ENCODE data around the gene DYDC1.

DNA sequence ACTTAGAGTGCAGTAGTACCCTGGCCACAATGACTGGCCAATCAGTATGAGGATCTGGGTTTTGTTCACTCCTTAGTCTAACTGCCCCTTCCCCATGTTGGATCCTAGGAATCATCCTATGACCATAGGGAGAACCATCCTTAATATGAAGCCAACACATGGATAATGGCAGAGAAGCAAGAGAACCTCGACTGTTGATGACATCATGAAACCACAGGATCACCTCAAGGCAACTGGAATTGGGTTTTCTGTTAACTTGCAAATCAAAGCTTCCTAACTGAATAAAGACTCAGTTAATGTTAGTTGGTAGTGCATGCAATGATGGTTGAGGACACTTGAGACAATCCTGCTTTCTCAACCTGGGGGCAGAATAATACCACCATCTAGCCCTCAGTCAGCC, 48.5 kb upstream of the DYDC1 start:
- TF ChIP-seq, protein P1, sequence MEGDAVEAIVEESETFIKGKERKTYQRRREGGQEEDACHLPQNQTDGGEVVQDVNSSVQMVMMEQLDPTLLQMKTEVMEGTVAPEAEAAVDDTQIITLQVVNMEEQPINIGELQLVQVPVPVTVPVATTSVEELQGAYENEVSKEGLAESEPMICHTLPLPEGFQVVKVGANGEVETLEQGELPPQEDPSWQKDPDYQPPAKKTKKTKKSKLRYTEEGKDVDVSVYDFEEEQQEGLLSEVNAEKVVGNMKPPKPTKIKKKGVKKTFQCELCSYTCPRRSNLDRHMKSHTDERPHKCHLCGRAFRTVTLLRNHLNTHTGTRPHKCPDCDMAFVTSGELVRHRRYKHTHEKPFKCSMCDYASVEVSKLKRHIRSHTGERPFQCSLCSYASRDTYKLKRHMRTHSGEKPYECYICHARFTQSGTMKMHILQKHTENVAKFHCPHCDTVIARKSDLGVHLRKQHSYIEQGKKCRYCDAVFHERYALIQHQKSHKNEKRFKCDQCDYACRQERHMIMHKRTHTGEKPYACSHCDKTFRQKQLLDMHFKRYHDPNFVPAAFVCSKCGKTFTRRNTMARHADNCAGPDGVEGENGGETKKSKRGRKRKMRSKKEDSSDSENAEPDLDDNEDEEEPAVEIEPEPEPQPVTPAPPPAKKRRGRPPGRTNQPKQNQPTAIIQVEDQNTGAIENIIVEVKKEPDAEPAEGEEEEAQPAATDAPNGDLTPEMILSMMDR (IDR thresholded peaks at IDR 0.05; ENCODE audit: insufficient read depth, low read length): no peak
- TF ChIP-seq GABPA (IDR thresholded peaks at IDR 0.05; ENCODE audit: low read depth): no peak
- no peak for TF ChIP-seq POLR2AphosphoS5 (IDR thresholded peaks at IDR 0.05; ENCODE audit: low read depth)
- TF ChIP-seq, protein P2, sequence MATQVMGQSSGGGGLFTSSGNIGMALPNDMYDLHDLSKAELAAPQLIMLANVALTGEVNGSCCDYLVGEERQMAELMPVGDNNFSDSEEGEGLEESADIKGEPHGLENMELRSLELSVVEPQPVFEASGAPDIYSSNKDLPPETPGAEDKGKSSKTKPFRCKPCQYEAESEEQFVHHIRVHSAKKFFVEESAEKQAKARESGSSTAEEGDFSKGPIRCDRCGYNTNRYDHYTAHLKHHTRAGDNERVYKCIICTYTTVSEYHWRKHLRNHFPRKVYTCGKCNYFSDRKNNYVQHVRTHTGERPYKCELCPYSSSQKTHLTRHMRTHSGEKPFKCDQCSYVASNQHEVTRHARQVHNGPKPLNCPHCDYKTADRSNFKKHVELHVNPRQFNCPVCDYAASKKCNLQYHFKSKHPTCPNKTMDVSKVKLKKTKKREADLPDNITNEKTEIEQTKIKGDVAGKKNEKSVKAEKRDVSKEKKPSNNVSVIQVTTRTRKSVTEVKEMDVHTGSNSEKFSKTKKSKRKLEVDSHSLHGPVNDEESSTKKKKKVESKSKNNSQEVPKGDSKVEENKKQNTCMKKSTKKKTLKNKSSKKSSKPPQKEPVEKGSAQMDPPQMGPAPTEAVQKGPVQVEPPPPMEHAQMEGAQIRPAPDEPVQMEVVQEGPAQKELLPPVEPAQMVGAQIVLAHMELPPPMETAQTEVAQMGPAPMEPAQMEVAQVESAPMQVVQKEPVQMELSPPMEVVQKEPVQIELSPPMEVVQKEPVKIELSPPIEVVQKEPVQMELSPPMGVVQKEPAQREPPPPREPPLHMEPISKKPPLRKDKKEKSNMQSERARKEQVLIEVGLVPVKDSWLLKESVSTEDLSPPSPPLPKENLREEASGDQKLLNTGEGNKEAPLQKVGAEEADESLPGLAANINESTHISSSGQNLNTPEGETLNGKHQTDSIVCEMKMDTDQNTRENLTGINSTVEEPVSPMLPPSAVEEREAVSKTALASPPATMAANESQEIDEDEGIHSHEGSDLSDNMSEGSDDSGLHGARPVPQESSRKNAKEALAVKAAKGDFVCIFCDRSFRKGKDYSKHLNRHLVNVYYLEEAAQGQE (IDR thresholded peaks at IDR 0.05; ENCODE audit: insufficient replicate concordance, low read depth): no peak
- no peak for TF ChIP-seq SPI1 (IDR thresholded peaks at IDR 0.05; ENCODE audit: borderline replicate concordance, low read depth)
